ENCODE measurements around the gene GNRH2.
"Not testable (repeated sequence)": the region's sequence is repeated elsewhere in the genome, so short reads cannot be mapped to it uniquely, and the experiment has no call there.

The GNRH2 gene

DNA sequence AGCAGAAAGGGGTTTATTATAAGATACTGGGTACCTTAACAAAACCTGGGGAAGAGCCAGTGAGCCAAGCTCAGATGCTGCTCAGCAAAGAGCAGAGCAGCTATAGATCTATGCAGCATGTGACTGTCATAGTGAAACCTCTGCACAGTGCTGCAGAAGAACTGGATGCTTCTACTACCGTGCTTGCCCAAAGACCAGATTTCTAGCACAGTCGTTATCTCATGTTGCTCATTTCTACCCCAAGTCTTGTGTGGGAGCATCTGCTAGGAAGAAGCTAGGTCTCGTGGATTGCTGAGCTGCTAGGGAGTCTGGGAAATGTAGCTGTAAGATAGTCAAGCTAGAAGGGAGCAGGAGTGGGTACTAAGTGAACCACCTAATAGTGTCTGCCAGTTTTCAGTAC lies 31.7 kb upstream of the GNRH2 start:
- TF ChIP-seq, protein P1, sequence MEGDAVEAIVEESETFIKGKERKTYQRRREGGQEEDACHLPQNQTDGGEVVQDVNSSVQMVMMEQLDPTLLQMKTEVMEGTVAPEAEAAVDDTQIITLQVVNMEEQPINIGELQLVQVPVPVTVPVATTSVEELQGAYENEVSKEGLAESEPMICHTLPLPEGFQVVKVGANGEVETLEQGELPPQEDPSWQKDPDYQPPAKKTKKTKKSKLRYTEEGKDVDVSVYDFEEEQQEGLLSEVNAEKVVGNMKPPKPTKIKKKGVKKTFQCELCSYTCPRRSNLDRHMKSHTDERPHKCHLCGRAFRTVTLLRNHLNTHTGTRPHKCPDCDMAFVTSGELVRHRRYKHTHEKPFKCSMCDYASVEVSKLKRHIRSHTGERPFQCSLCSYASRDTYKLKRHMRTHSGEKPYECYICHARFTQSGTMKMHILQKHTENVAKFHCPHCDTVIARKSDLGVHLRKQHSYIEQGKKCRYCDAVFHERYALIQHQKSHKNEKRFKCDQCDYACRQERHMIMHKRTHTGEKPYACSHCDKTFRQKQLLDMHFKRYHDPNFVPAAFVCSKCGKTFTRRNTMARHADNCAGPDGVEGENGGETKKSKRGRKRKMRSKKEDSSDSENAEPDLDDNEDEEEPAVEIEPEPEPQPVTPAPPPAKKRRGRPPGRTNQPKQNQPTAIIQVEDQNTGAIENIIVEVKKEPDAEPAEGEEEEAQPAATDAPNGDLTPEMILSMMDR (IDR thresholded peaks at IDR 0.05; ENCODE audit: extremely low read depth, insufficient read depth, missing control alignments), result no peak
- in situ Hi-C loops (cut with MboI; ENCODE audit: low pct_unique_long_range_greater_than_20kb, low sequenced_read_pairs, unreplicated experiment), result no loop called here
- no peak for DNase-seq (ENCODE audit: low spot score)

DNA sequence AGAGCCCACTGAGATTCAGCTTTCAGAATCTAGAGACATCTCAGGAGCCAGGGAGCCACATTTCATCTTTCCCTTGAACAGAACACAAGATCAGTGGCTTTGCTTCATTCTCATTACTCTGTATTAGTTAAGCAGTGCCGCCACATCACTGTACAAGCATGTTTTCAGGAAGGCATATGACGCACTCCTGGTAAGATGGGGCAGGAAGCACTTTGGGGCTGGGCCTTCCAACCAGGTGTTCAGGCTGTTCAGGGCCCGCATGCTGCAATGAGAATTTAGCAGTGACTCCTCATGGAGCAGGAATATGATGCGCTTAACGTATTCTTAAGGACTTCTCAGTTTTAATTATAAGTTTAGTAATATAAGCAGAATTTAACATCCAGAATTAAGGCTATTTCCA lies 29.7 kb upstream of the GNRH2 start:
- in situ Hi-C loops (cut with MboI; ENCODE audit: low pct_unique_long_range_greater_than_20kb, low sequenced_read_pairs, unreplicated experiment), result no loop called here
- no peak for DNase-seq (ENCODE audit: low spot score)
- TF ChIP-seq, protein P1 (IDR thresholded peaks at IDR 0.05; ENCODE audit: extremely low read depth, insufficient read depth, missing control alignments), result no peak

DNA sequence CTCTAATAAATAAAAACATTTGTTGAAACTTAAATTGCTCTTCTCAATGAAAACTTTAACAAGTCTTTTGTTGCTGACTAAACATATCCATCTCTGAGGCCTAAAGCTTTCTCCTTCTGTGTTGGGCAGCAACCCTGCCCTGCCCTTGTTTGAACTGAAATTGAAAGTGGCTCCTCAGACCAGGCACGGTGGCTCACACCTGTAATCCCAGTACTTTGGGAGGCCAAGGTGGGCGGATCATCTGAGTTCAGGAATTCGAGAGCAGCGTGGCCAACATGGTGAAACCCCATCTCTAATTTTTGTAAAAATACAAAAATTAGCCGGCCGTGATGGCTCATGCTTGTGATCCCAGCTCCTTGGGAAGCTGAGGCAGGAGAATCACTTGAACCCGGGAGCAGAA lies 29.2 kb upstream of the GNRH2 start:
- in situ Hi-C loops (cut with MboI; ENCODE audit: low pct_unique_long_range_greater_than_20kb, low sequenced_read_pairs, unreplicated experiment), result no loop called here
- TF ChIP-seq, protein P1 (IDR thresholded peaks at IDR 0.05; ENCODE audit: extremely low read depth, insufficient read depth, missing control alignments), result no peak

DNA sequence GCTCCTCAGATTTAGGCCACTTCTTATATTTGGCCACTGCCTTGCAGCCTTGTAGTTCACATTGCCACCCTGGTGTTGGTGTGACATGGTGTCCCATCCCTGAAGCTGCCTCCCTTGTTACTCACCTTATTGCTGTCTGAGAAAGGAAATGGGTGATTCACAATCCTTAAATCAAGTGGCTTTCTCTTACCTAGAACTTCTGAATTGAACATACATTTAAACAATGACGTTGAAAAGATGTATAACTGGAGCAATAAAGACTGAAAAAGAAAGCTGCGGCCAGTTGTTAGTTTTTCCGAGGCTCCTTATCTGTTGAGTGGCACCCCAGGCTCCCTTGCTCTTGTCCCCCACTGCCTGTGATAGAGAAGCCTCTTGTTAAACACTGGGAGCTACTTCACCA lies 28.8 kb upstream of the GNRH2 start:
- no peak for DNase-seq (ENCODE audit: low spot score)
- TF ChIP-seq, protein P1 (IDR thresholded peaks at IDR 0.05; ENCODE audit: extremely low read depth, insufficient read depth, missing control alignments), result no peak
- in situ Hi-C loops (cut with MboI; ENCODE audit: low pct_unique_long_range_greater_than_20kb, low sequenced_read_pairs, unreplicated experiment), result no loop called here

More for the DNA sequence above, 29.2 kb upstream of the GNRH2 start:
- DNase-seq (ENCODE audit: low spot score), result no peak

DNA sequence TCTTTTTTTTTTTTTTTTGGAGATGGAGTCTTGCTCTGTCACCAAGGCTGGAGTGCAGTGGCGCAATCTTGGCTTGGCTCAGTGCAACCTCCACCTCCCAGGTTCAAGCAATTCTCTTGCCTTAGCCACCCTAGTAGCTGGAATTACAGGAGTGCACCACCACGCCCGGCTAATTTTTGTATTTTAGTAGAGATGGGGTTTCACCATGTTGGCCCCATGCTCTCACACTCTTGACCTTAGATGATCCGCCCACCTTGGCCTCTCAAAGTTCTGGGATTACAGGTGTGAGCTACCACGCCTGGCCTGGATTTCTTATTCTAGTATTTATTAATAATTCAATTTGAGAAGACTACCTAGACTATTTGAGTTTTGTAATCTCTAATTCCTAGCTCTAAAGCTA lies 28.1 kb upstream of the GNRH2 start:
- DNase-seq (ENCODE audit: low spot score); in situ Hi-C loops (cut with MboI; ENCODE audit: low pct_unique_long_range_greater_than_20kb, low sequenced_read_pairs, unreplicated experiment): not testable (repeated sequence)

DNA sequence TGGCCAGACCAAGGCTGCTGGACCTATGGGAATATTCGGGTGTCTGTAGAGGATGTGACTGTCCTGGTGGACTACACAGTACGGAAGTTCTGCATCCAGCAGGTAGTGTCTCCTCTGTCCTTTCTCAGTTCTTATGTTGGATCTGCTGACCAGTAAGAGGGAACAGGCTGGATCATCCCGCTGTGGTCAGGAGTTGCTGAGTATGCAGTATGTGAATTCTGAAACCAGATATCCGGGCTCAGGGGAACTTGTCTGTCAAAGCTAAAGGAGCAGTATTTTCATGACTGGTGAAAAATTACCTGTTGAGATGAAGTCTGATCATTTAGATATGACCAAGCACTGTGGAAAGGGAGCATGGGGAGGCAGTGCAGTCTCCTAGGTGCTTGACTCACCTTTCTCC lies 22.1 kb upstream of the GNRH2 start:
- DNase-seq (ENCODE audit: low spot score), result no peak
- in situ Hi-C loops (cut with MboI; ENCODE audit: low pct_unique_long_range_greater_than_20kb, low sequenced_read_pairs, unreplicated experiment), result no loop called here
- TF ChIP-seq, protein P1 (IDR thresholded peaks at IDR 0.05; ENCODE audit: extremely low read depth, insufficient read depth, missing control alignments), result no peak

DNA sequence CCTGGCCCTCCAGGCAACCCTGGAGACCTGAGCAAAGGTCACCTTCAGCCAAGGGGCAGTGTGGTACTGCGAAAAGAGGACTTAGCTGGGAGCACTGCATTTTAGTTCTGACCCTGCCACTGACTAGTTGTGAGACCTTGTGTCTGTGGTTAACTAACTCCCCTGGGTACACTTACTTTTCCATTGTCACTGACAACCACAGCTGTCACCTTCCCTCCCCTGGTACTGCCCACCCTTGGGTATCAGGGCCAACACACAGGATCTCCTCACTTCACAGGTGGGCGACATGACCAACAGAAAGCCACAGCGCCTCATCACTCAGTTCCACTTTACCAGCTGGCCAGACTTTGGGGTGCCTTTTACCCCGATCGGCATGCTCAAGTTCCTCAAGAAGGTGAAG lies 21.6 kb upstream of the GNRH2 start:
- DNase-seq (ENCODE audit: low spot score), result no peak
- TF ChIP-seq, protein P1 (IDR thresholded peaks at IDR 0.05; ENCODE audit: extremely low read depth, insufficient read depth, missing control alignments), result no peak
- in situ Hi-C loops (cut with MboI; ENCODE audit: low pct_unique_long_range_greater_than_20kb, low sequenced_read_pairs, unreplicated experiment), result no loop called here

DNA sequence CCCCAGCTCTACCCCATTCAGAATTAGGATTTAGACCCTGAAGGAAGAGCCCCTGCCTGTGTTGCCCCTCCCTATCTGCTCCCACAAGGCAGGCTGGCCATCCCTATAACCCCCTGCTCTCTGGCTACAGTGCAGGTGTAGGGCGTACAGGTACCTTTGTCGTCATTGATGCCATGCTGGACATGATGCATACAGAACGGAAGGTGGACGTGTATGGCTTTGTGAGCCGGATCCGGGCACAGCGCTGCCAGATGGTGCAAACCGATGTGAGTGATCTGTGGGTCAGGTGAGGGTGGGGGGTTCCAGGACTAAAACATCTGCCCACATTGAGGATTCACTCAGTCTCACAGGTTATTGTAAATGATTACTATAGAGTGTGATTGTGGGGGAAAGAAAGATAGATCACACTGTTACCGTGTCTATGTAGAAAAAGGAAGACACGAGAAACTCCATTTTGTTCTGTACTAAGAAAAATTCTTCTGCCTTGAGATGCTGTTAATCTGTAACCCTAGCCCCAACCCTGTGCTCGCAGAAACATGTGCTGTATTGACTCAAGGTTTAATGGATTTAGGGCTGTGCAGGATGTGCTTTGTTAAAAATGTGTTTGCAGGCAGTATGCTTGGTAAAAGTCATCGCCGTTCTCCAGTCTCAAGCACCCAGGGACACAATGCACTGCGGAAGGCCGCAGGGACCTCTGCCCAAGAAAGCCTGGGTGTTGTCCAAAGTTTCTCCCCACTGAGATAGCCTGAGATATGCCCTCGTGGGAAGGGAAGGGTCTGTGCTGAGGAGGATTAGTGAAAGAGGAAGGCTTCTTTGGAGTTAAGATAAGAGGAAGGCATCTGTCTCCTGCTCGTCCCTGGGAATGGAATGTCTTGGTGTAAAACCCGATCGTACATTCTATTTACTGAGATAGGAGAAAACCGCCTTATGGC lies 20.6 kb upstream of the GNRH2 start:
- in situ Hi-C loops (cut with MboI; ENCODE audit: low pct_unique_long_range_greater_than_20kb, low sequenced_read_pairs, unreplicated experiment); DNase-seq (ENCODE audit: low spot score): not testable (repeated sequence)

All from GM13977 (cell line).